ENCODE data around the gene TSHZ1.

DNA sequence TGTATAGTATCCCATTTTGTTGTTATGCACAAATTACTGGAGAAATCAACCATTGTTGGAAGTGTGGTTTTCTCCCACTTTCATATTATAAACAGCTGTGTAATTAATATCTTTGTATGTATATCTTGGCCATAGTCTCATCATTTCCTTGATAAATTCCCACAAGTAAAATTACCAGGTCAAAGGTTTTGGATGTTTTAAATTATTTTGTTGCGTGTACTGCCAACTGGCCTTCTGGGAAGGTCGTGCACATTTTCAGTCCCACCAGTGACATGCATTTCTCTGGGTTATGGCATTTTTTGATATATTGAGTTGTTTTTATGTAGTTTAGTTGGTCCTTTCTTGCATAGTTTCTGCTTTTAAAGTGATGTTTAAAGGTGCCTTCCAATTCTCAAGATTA, 41.5 kb downstream of the TSHZ1 start:
- TF ChIP-seq, protein P1, sequence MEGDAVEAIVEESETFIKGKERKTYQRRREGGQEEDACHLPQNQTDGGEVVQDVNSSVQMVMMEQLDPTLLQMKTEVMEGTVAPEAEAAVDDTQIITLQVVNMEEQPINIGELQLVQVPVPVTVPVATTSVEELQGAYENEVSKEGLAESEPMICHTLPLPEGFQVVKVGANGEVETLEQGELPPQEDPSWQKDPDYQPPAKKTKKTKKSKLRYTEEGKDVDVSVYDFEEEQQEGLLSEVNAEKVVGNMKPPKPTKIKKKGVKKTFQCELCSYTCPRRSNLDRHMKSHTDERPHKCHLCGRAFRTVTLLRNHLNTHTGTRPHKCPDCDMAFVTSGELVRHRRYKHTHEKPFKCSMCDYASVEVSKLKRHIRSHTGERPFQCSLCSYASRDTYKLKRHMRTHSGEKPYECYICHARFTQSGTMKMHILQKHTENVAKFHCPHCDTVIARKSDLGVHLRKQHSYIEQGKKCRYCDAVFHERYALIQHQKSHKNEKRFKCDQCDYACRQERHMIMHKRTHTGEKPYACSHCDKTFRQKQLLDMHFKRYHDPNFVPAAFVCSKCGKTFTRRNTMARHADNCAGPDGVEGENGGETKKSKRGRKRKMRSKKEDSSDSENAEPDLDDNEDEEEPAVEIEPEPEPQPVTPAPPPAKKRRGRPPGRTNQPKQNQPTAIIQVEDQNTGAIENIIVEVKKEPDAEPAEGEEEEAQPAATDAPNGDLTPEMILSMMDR (IDR thresholded peaks at IDR 0.05) = no peak
- no peak for TF ChIP-seq POLR2A (IDR thresholded peaks at IDR 0.05)
